Effector memory CD8-positive, alpha-beta T cell (primary cell): ENCODE measurements around the gene RAB11FIP5.

Experiments used
- ATAC-seq: fragments of 150-1000 bp; cut with Tn5 transposase; replicated peaks from 2 replicates; pipeline ENCODE4 v1.10.0; 2021; ENCODE audit warnings: mild to moderate bottlenecking, moderate library complexity
- DNase-seq, 3 experiments: peaks; one replicate each; pipeline ENCODE4 v3.0.0; 2021
- H3K27ac Mint-ChIP-seq, 2 donors: one replicate each; pipeline ENCODE4 v1.8.0; 2022; ENCODE audit warnings: mild to moderate bottlenecking in 2 of 2, mixed read lengths in 2 of 2, moderate library complexity in 2 of 2
- H3K27me3 Mint-ChIP-seq, 2 donors: one replicate each; pipeline ENCODE4 v1.8.0; 2022; ENCODE audit warnings: mixed read lengths in 2 of 2
- H3K36me3 Mint-ChIP-seq: one replicate; pipeline ENCODE4 v1.8.0; 2022; ENCODE audit warnings: mild to moderate bottlenecking, moderate library complexity, mixed read lengths; ENCODE audit not compliant: insufficient read depth
- H3K4me1 Mint-ChIP-seq, 2 donors: one replicate each; pipeline ENCODE4 v1.8.0; 2022; ENCODE audit warnings: low read depth in 2 of 2, mixed read lengths in 2 of 2
- H3K4me3 Mint-ChIP-seq, 2 donors: one replicate each; pipeline ENCODE4 v1.8.0; 2022; ENCODE audit warnings: mild to moderate bottlenecking in 2 of 2, mixed read lengths in 2 of 2, moderate library complexity in 2 of 2
- H3K9me3 Mint-ChIP-seq, 2 donors: one replicate each; pipeline ENCODE4 v1.8.0; 2022; ENCODE audit warnings: mixed read lengths in 2 of 2

RAB11FIP5 gene

GRCh38 chr2:73085691-73086090 lies 27.1 kb downstream of the RAB11FIP5 start:
- H3K27ac Mint-ChIP-seq = no peak overlapping the region
- H3K4me3 Mint-ChIP-seq = no peak overlapping the region
- H3K9me3 Mint-ChIP-seq = no peaks in the 10 kb centered on the region
- H3K27me3 Mint-ChIP-seq = no peaks in the 10 kb centered on the region
- peaks cover 6 to 19% of the 10 kb centered on the region in 2 donors for H3K4me1 Mint-ChIP-seq
- ATAC-seq (peak; percentile 98), DNase-seq (peak; percentile 81 to 83 (median 83))
- H3K36me3 Mint-ChIP-seq = peaks cover 9% of the 10 kb centered on the region

GRCh38 chr2:73084971-73085370 lies 27.8 kb downstream of the RAB11FIP5 start:
- H3K36me3 Mint-ChIP-seq = peaks cover 9% of the 10 kb centered on the region
- H3K27ac Mint-ChIP-seq = no peak overlapping the region
- H3K4me1 Mint-ChIP-seq = peaks cover 6 to 18% of the 10 kb centered on the region in 2 donors
- no peaks in the 10 kb centered on the region for H3K9me3 Mint-ChIP-seq
- ATAC-seq (no peak), DNase-seq (no peak)
- no peaks in the 10 kb centered on the region for H3K27me3 Mint-ChIP-seq
- H3K4me3 Mint-ChIP-seq = no peak overlapping the region

- Mint-ChIP-seq H3K4me3 (no peak overlapping the region), H3K27ac (no peak overlapping the region), H3K4me1 (peaks cover 6 to 22% of the 10 kb centered on the region in 2 donors), H3K9me3 (no peaks in the 10 kb centered on the region), H3K36me3 (peaks cover 9% of the 10 kb centered on the region), H3K27me3 (no peaks in the 10 kb centered on the region)
- no peak for ATAC-seq
- no peak for DNase-seq
Measured at GRCh38 chr2:73083886-73084800, 28.6 kb downstream of the RAB11FIP5 start.

GRCh38 chr2:73082523-73083410 lies 30.0 kb downstream of the RAB11FIP5 start:
- Mint-ChIP-seq H3K27me3 (no peaks in the 10 kb centered on the region), H3K4me3 (no peak overlapping the region), H3K4me1 (peaks cover 6 to 23% of the 10 kb centered on the region in 2 donors), H3K36me3 (peaks cover 9% of the 10 kb centered on the region), H3K9me3 (no peaks in the 10 kb centered on the region), H3K27ac (no peak overlapping the region)
- DNase-seq = no peak
- no peak for ATAC-seq

- H3K27me3 Mint-ChIP-seq = no peaks in the 10 kb centered on the region
- ATAC-seq (no peak), DNase-seq (no peak)
- peaks cover 5% of the 10 kb centered on the region for H3K36me3 Mint-ChIP-seq
- peaks cover 6 to 19% of the 10 kb centered on the region in 2 donors for H3K4me1 Mint-ChIP-seq
- H3K9me3 Mint-ChIP-seq = no peaks in the 10 kb centered on the region
- H3K27ac Mint-ChIP-seq = peak overlapping the region in 1 of 2 donors; percentile 72
- H3K4me3 Mint-ChIP-seq = no peak overlapping the region
Measured at GRCh38 chr2:73081181-73081671, 31.5 kb downstream of the RAB11FIP5 start.

GRCh38 chr2:73080321-73081131 lies 32.2 kb downstream of the RAB11FIP5 start:
- Mint-ChIP-seq H3K9me3 (no peaks in the 10 kb centered on the region), H3K4me1 (peaks cover 2 to 12% of the 10 kb centered on the region in 2 donors), H3K27ac (peak overlapping the region in 1 of 2 donors; percentile 72), H3K4me3 (no peak overlapping the region), H3K27me3 (no peaks in the 10 kb centered on the region), H3K36me3 (peaks cover 5% of the 10 kb centered on the region)
- ATAC-seq (no peak), DNase-seq (no peak)

- peaks cover 9% of the 10 kb centered on the region for H3K36me3 Mint-ChIP-seq
- H3K9me3 Mint-ChIP-seq = no peaks in the 10 kb centered on the region
- no peak for DNase-seq
- no peaks in the 10 kb centered on the region for H3K27me3 Mint-ChIP-seq
- no peak overlapping the region for H3K4me3 Mint-ChIP-seq
- ATAC-seq = no peak
- peak overlapping the region in 1 of 2 donors; percentile 36 for H3K27ac Mint-ChIP-seq
- H3K4me1 Mint-ChIP-seq = peaks cover 0 to 11% of the 10 kb centered on the region in 2 donors
Measured at GRCh38 chr2:73079636-73080035, 33.1 kb downstream of the RAB11FIP5 start.

GRCh38 chr2:73078457-73079411 lies 34.0 kb downstream of the RAB11FIP5 start:
- ATAC-seq (no peak), DNase-seq (no peak)
- Mint-ChIP-seq H3K4me3 (no peak overlapping the region), H3K4me1 (peaks cover 0 to 5% of the 10 kb centered on the region in 2 donors), H3K9me3 (no peaks in the 10 kb centered on the region), H3K27me3 (no peaks in the 10 kb centered on the region), H3K27ac (peak overlapping the region in 1 of 2 donors; percentile 36), H3K36me3 (peaks cover 13% of the 10 kb centered on the region)

GRCh38 chr2:73077424-73077795 lies 35.3 kb downstream of the RAB11FIP5 start:
- H3K4me3 Mint-ChIP-seq = no peak overlapping the region
- ATAC-seq = no peak
- H3K36me3 Mint-ChIP-seq = peaks cover 13% of the 10 kb centered on the region
- no peak for DNase-seq
- H3K27me3 Mint-ChIP-seq = no peaks in the 10 kb centered on the region
- no peaks in the 10 kb centered on the region for H3K9me3 Mint-ChIP-seq
- no peak overlapping the region for H3K27ac Mint-ChIP-seq
- peaks cover 0 to 5% of the 10 kb centered on the region in 2 donors for H3K4me1 Mint-ChIP-seq

GRCh38 chr2:73076701-73077423 lies 35.9 kb downstream of the RAB11FIP5 start:
- ATAC-seq (no peak), DNase-seq (no peak)
- peaks cover 16% of the 10 kb centered on the region for H3K36me3 Mint-ChIP-seq
- no peak overlapping the region for H3K27ac Mint-ChIP-seq
- H3K27me3 Mint-ChIP-seq = no peaks in the 10 kb centered on the region
- no peaks in the 10 kb centered on the region for H3K9me3 Mint-ChIP-seq
- peaks cover 5 to 10% of the 10 kb centered on the region in 2 donors for H3K4me1 Mint-ChIP-seq
- no peak overlapping the region for H3K4me3 Mint-ChIP-seq

GRCh38 chr2:73075477-73076373 lies 37.0 kb downstream of the RAB11FIP5 start:
- ATAC-seq = no peak
- Mint-ChIP-seq H3K36me3 (peaks cover 25% of the 10 kb centered on the region), H3K27me3 (no peaks in the 10 kb centered on the region), H3K4me3 (no peak overlapping the region), H3K9me3 (no peaks in the 10 kb centered on the region), H3K27ac (no peak overlapping the region), H3K4me1 (peaks cover 10 to 13% of the 10 kb centered on the region in 2 donors)
- DNase-seq = no peak
